ENCODE results near the gene MAS1.

DNA sequence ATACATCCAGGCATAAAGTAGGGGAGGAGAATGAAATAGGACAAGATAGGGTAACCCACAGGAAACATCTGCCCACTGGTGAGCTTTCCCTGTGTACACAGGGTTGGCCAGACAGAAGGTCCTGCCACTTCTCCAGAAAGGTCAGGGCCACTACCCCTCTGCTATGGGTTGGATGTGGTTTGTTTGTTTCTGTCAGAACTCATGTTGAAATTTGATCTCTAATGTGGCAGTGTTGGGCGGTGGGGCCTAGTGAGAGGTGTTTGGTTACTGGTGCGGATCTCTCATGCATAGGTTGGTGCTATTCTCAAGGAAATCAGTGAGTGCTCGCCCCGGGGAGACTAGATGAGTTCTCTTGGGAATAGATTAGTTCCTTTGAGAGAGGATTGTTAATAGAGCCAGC, 15.6 kb upstream of the MAS1 start:
- TF ChIP-seq POLR2A (IDR thresholded peaks at IDR 0.05; ENCODE audit: low read depth, low read length), result no peak
- no peak for TF ChIP-seq TAF1 (IDR thresholded peaks at IDR 0.05; ENCODE audit: borderline replicate concordance, low read depth, low read length)
- TF ChIP-seq POLR2AphosphoS5 (IDR thresholded peaks at IDR 0.05; ENCODE audit: low read depth, low read length), result no peak

Data from GM12892 (cell line).